Breast epithelium (tissue), 4 donors: ENCODE results near the gene SYMPK. TPM values are rescaled to one million over a fixed set of nuclear protein-coding genes. Genes with fewer than 3 reads are reported as not detected.

Experiments used
- DNase-seq, 2 donors: peaks; one replicate each; pipeline ENCODE4 v3.0.0-alpha.2; 2019; ENCODE audit warnings: low spot score in 2 of 2
- H3K27ac ChIP-seq, 2 donors: fragments of 200-600 bp; sonication (generic) in 1 of 2; one replicate each; pipeline ENCODE4 v1.5.1; 2016 to 2019; ENCODE audit warnings: mild to moderate bottlenecking in 1 of 2
- H3K27me3 ChIP-seq, 2 donors: fragments of 200-600 bp; sonication (generic) in 1 of 2; one replicate each; pipeline versions ENCODE4 v1.5.1 to v1.6.0; 2017 to 2019; ENCODE audit warnings: control low read depth in 1 of 2, mild to moderate bottlenecking in 1 of 2
- H3K36me3 ChIP-seq: fragments of 200-600 bp; one replicate; pipeline ENCODE4 v1.5.1; 2019
- H3K4me1 ChIP-seq, 2 donors: fragments of 200-600 bp; sonication (generic); one replicate each; pipeline ENCODE4 v1.5.1; 2016 to 2019; ENCODE audit warnings: control low read depth in 1 of 2
- H3K4me3 ChIP-seq, 3 donors: fragments of 200-600 bp; sonication (generic); 1 replicate in 2 of 3; 2 replicates in 1 of 3; pipeline ENCODE4 v1.5.1; 2016 to 2019; ENCODE audit warnings: mild to moderate bottlenecking in 3 of 3, moderate library complexity in 2 of 3
- H3K9me3 ChIP-seq, 2 donors: fragments of 200-600 bp; sonication (generic) in 1 of 2; one replicate each; pipeline ENCODE4 v1.5.1; 2016 to 2019; ENCODE audit warnings: control low read depth in 1 of 2
- POLR2A ChIP-seq: fragments of 450-650 bp; IDR thresholded peaks from one replicate; pipeline ENCODE4 v1.6.1; 2016; ENCODE audit warnings: antibody characterized with exemption, mild to moderate bottlenecking, moderate library complexity
- POLR2AphosphoS5 ChIP-seq, 3 donors: sonication (generic); formaldehyde crosslinking; IDR thresholded peaks; one replicate each; pipeline ENCODE4 v1.6.1; 2017; ENCODE audit warnings: antibody characterized with exemption in 3 of 3
- intact Hi-C: fragments of 100-400 bp; cut with DNase I; formaldehyde crosslinking; loops from one replicate; pipeline ENCODE4 v1.15.1; 2023; ENCODE audit warnings: low total_unique reads
- total RNA-seq, 3 donors: library from RNA; depleted of rRNA; stranded (reverse); fragments of >200 nt; gene quantifications; one replicate each; pipeline ENCODE4 v1.1.0, GENCODE V29; 2016
- TF ChIP-seq, protein P1 (sequence below), 3 donors: fragments of 450-650 bp; IDR thresholded peaks; one replicate each; pipeline ENCODE4 v1.5.1; 2016 to 2017; ENCODE audit warnings: antibody characterized with exemption in 3 of 3, mild to moderate bottlenecking in 3 of 3, moderate library complexity in 3 of 3

SYMPK gene
- total RNA-seq, 3 donors from 2014 or later: 24.3 to 50.8 (median 31.3) TPM

DNA sequence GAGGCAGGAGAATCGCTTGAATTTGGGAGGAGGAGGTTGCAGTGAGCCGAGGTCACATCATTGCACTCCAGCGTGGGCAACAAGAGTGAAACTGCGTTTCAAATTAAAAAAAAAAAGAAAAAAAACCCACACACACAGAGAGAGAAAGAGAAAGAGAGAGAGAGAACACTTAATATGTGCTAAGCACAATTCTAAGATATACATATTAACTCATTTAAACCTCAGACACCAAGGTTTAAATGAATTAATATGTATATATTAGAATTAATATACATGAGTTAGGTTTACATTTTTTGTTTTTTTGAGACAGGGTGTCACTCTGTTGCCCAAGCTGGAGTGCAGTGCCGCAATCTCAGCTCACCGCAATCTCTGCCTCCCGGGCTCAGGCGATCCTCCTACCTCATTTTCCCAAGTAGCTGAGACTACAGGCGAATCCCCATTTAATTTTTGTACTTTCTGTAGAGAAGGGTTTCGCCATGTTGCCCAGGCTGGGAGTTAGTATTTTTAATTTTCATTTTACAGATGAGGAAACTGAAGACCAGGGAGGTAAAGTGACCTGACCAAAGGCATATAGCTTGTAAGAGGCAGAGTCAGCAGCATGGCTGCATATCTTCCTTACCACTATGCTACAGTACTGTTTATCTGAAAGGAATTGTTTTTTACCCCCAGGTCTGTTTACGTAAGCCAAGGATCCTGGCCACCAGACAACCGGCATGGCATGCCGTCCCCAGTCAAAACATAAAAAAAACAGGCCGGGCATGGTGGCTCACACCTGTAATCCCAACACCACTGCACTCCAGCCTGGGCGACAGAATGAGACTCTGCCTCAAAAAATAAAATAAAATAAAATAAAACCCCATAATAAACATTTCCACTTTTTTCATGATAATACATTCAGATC is 2.3 kb downstream of the SYMPK start:
- Histone ChIP-seq H3K9me3 (no peaks in the 10 kb centered on the region), H3K4me3 (no peak overlapping the region), H3K36me3 (no peaks in the 10 kb centered on the region), H3K27ac (no peak overlapping the region), H3K27me3 (peaks cover 0 to 6% of the 10 kb centered on the region in 2 donors), H3K4me1 (no peaks in the 10 kb centered on the region)
- no peak for DNase-seq
- TF ChIP-seq, protein P1, sequence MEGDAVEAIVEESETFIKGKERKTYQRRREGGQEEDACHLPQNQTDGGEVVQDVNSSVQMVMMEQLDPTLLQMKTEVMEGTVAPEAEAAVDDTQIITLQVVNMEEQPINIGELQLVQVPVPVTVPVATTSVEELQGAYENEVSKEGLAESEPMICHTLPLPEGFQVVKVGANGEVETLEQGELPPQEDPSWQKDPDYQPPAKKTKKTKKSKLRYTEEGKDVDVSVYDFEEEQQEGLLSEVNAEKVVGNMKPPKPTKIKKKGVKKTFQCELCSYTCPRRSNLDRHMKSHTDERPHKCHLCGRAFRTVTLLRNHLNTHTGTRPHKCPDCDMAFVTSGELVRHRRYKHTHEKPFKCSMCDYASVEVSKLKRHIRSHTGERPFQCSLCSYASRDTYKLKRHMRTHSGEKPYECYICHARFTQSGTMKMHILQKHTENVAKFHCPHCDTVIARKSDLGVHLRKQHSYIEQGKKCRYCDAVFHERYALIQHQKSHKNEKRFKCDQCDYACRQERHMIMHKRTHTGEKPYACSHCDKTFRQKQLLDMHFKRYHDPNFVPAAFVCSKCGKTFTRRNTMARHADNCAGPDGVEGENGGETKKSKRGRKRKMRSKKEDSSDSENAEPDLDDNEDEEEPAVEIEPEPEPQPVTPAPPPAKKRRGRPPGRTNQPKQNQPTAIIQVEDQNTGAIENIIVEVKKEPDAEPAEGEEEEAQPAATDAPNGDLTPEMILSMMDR (IDR thresholded peaks at IDR 0.05): no peak
- TF ChIP-seq POLR2AphosphoS5 (IDR thresholded peaks at IDR 0.05) (no peak), POLR2A (no peak)
- intact Hi-C loops: loop anchor here (5.0 kb wide), 1 partner anchor 1252 kb away; the partner anchor contains the start of gene ZC3H4

DNA sequence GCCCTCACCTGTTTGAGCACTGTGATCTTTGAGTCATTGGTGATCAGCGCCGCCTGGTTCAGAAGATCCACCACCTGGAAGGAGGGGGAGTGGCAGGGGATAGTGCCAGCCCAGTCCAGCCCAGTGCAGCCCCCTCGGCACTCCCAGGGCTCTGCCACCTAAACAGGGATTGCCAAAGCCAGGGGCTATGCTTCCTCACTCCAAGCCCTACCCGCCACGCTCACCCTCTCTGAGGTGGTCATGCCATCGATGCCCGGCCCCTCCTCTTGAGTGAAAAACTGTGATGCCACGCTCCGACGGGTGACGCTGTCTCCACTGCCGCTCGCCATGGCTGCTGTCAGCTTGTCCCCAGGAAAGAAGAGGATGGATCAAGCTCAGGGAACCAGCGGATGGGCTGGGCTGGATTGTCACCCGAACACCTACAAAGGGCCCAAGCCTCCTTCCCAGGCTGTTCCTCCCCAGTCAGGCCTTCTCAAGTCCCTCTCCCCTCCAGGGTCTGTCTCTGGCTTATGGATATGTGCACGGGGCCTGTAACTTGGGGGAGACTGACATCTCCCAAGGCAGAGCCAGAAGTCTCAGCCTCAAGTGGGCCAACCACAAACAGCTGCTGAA is 8.7 kb downstream of the SYMPK start:
- no peaks in the 10 kb centered on the region for H3K4me1 ChIP-seq
- DNase-seq: no peak
- no peak overlapping the region for H3K4me3 ChIP-seq
- no peaks in the 10 kb centered on the region for H3K9me3 ChIP-seq
- no peaks in the 10 kb centered on the region for H3K27me3 ChIP-seq
- no peak overlapping the region for H3K27ac ChIP-seq
- intact Hi-C loops: no loop called here
- no peaks in the 10 kb centered on the region for H3K36me3 ChIP-seq
- TF ChIP-seq, protein P1 (IDR thresholded peaks at IDR 0.05): no peak
- TF ChIP-seq POLR2AphosphoS5 (IDR thresholded peaks at IDR 0.05): no peak

DNA sequence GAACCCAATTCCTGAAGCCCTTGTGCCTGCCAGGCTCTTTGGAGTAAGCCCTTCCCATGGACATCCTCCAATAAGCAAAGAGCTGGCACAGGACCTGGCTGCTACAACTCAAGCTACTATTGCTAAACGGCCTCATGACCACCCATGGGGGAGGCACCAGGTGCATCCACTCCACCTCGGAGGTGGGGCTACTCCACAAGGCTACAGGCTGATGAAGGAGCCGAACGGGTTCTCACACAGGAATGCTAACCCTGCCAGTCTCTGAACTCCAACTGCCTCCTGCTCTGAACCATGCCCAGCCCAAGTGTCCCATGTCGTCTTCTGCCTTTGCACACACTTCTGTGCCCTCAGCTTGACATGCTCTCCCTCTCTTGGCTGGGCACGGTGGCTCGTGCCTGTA is 10.0 kb downstream of the SYMPK start:
- no peaks in the 10 kb centered on the region for H3K4me1 ChIP-seq
- H3K27ac ChIP-seq: no peak overlapping the region
- TF ChIP-seq, protein P1 (IDR thresholded peaks at IDR 0.05): no peak
- no peak for TF ChIP-seq POLR2AphosphoS5 (IDR thresholded peaks at IDR 0.05)
- TF ChIP-seq POLR2A: no peak
- H3K9me3 ChIP-seq: no peaks in the 10 kb centered on the region
- no peaks in the 10 kb centered on the region for H3K36me3 ChIP-seq
- H3K27me3 ChIP-seq: no peaks in the 10 kb centered on the region
- H3K4me3 ChIP-seq: no peak overlapping the region
- DNase-seq: no peak
- intact Hi-C loops: no loop called here

DNA sequence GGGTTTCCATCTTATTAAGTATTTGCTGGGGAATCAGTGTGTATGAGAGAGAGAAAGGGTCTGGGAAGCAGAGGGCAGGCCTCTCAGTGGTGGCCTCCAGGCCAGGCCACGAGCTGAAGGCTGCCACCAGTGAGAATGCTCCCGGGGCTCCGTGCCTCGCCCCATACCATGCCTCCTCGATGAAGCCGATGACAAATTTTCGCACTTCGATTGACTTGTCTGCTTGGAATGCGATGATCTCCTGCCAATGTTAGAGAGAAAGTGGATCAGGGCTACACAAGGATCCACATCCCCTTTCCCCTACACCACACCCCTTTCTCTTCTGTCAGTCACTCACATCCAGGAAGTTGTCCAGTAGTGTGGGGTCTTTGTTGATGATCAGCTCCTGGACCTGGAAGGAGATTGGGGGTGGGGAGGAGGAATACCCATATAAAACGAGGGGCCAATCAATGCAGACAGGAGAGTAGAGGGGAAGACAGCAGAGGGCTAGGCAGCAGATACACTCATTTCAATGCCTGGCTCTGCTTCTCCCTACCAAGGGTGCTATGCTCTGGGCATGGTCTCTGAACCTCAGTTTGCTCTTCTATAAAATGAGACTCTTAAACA is 10.7 kb downstream of the SYMPK start:
- Histone ChIP-seq H3K27ac (no peak overlapping the region), H3K4me3 (no peak overlapping the region)
- intact Hi-C loops: no loop called here

More for the DNA sequence above, 10.7 kb downstream of the SYMPK start:
- no peak for DNase-seq
- TF ChIP-seq, protein P1 (IDR thresholded peaks at IDR 0.05): no peak
- TF ChIP-seq POLR2AphosphoS5 (IDR thresholded peaks at IDR 0.05) (no peak), POLR2A (no peak)
- H3K4me1 ChIP-seq: no peaks in the 10 kb centered on the region
- no peaks in the 10 kb centered on the region for H3K36me3 ChIP-seq
- H3K27me3 ChIP-seq: no peaks in the 10 kb centered on the region
- H3K9me3 ChIP-seq: no peaks in the 10 kb centered on the region
